NB4 (cell line): ENCODE results near the gene RGS9BP.

Experiments used
- CTCF ChIP-seq: IDR thresholded peaks from one replicate; pipeline ENCODE4 v1.5.1; 2012; ENCODE audit warnings: low read depth, low read length
- MYC ChIP-seq: IDR thresholded peaks from 2 replicates; pipeline ENCODE4 v1.6.1; 2011; ENCODE audit warnings: low read depth, low read length
- POLR2A ChIP-seq: IDR thresholded peaks from 2 replicates; pipeline ENCODE4 v1.6.1; 2011; ENCODE audit warnings: mild to moderate bottlenecking; ENCODE audit not compliant: insufficient read length; ENCODE audit errors: extremely low read depth
- TF ChIP-seq, protein P1 (sequence below): IDR thresholded peaks from 2 replicates; pipeline ENCODE4 v1.6.1; 2011; ENCODE audit warnings: low read depth, low read length

GRCh38 chr19:32637480-32637879 lies 38.2 kb upstream of the RGS9BP start:
- TF ChIP-seq POLR2A, result no peak
- TF ChIP-seq CTCF, result no peak
- no peak for TF ChIP-seq MYC
- TF ChIP-seq, protein P1, sequence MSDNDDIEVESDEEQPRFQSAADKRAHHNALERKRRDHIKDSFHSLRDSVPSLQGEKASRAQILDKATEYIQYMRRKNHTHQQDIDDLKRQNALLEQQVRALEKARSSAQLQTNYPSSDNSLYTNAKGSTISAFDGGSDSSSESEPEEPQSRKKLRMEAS, result no peak
